ENCODE data around the gene TBRG4. TPM values are rescaled to one million over a fixed set of nuclear protein-coding genes. Genes with fewer than 3 reads are reported as not detected.

TBRG4 gene
- total and polyA plus RNA-seq, 5 donors from 2014 or later, result 42.6 to 54.3 (median 46.6) TPM

DNA sequence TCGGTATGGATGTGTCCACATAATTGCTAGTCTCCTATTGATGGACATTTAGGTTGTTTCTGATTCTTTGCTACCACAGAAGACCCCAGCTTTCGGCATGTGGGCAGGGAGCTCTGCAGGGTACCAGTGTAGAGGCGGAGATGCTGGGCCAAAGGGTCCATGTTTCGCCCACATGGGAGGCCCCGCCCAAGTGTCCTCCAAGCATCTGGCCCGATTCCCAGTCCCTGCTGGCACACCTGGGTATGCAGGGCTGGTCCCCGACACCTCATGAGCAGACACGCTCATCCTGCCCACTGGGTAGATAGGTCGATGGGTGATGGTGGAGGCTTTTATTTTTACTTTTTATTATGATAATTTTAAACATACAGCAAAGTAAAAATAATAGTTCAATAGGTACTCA, 19.4 kb upstream of the TBRG4 start:
- peaks cover 5% of the 10 kb centered on the region for H3K27me3 Mint-ChIP-seq
- H3K27me3 ChIP-seq (ENCODE audit: control insufficient read depth, insufficient read depth, low read length), result no peaks in the 10 kb centered on the region
- DNase-seq (no peak), ATAC-seq (ENCODE audit: low read depth in 2 of 2) (no peak)
- no peak overlapping the region for H3K4me3 Mint-ChIP-seq
- no peaks in the 10 kb centered on the region for H3K9me3 ChIP-seq (ENCODE audit: control insufficient read depth in 2 of 2, low read length in 2 of 2)
- H3K9me3 Mint-ChIP-seq, result no peaks in the 10 kb centered on the region
- peaks cover 3% of the 10 kb centered on the region for H3K4me1 ChIP-seq (ENCODE audit: control insufficient read depth, insufficient read depth, low read length, poor library complexity, severe bottlenecking)
- H3K27ac ChIP-seq (ENCODE audit: insufficient read depth, low read length, poor library complexity, severe bottlenecking), result no peak overlapping the region
- no peaks in the 10 kb centered on the region for H3K36me3 Mint-ChIP-seq
- no peak overlapping the region for H3K4me3 ChIP-seq (ENCODE audit: low read depth, low read length)
- no peaks in the 10 kb centered on the region for H3K36me3 ChIP-seq (ENCODE audit: control insufficient read depth, insufficient read depth, low read length)
- no peak overlapping the region for H3K27ac Mint-ChIP-seq
- peaks cover 0 to 4% (median under 1%) of the 10 kb centered on the region in 4 donors for H3K4me1 Mint-ChIP-seq

- Histone ChIP-seq H3K4me1 (ENCODE audit: control insufficient read depth, insufficient read depth, low read length, poor library complexity, severe bottlenecking) (no peaks in the 10 kb centered on the region), H3K9me3 (ENCODE audit: control insufficient read depth in 2 of 2, low read length in 2 of 2) (no peaks in the 10 kb centered on the region), H3K27me3 (ENCODE audit: control insufficient read depth, insufficient read depth, low read length) (no peaks in the 10 kb centered on the region), H3K4me3 (ENCODE audit: low read depth, low read length) (no peak overlapping the region), H3K36me3 (ENCODE audit: control insufficient read depth, insufficient read depth, low read length) (no peaks in the 10 kb centered on the region), H3K27ac (ENCODE audit: insufficient read depth, low read length, poor library complexity, severe bottlenecking) (no peak overlapping the region)
- no peaks in the 10 kb centered on the region for H3K9me3 Mint-ChIP-seq
- peaks cover 5% of the 10 kb centered on the region for H3K27me3 Mint-ChIP-seq
- peak overlapping the region in 1 of 3 donors; percentile 85 for H3K27ac Mint-ChIP-seq
- no peak for ATAC-seq (ENCODE audit: low read depth in 2 of 2)
- peaks cover 0 to 4% (median under 1%) of the 10 kb centered on the region in 4 donors for H3K4me1 Mint-ChIP-seq
- DNase-seq, result no peak
- H3K36me3 Mint-ChIP-seq, result no peaks in the 10 kb centered on the region
- no peak overlapping the region for H3K4me3 Mint-ChIP-seq
Observed at GRCh38 chr7:45129906-45130305, 18.4 kb upstream of the TBRG4 start.

DNA sequence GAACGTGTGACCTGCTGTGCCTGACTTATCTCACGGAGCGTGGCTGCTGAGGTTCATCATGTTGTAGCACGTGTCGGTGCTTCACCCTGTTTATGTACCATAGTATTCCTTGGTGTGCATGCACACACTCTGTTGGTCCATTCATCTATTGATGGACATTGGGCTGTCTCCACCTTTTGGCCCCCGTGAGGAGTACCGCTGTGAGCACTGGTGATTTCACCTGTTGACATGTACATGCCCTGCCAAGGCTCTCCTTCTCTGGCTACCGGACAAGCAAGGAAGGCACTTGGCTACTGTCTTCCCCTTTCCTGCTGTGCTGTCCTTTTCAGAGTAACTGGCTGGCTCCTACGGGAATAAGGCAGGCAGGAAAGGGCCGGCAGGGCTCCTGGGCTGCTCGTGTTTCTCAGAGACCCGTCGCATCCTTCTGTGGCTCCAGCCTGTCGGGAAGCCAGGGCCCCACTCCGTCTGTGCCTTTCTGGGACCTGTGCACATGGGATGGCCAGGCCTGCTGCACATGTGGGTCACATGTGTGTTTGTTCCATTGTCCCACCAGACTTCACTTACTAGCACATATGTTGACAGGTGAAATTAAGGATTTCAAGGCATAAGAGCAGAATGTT, 17.8 kb upstream of the TBRG4 start:
- Histone ChIP-seq H3K36me3 (ENCODE audit: control insufficient read depth, insufficient read depth, low read length) (no peaks in the 10 kb centered on the region), H3K27ac (ENCODE audit: insufficient read depth, low read length, poor library complexity, severe bottlenecking) (no peak overlapping the region), H3K9me3 (ENCODE audit: control insufficient read depth in 2 of 2, low read length in 2 of 2) (no peaks in the 10 kb centered on the region), H3K4me3 (ENCODE audit: low read depth, low read length) (no peak overlapping the region), H3K4me1 (ENCODE audit: control insufficient read depth, insufficient read depth, low read length, poor library complexity, severe bottlenecking) (no peaks in the 10 kb centered on the region), H3K27me3 (ENCODE audit: control insufficient read depth, insufficient read depth, low read length) (no peaks in the 10 kb centered on the region)
- no peak overlapping the region for H3K4me3 Mint-ChIP-seq
- no peaks in the 10 kb centered on the region for H3K36me3 Mint-ChIP-seq
- no peaks in the 10 kb centered on the region for H3K9me3 Mint-ChIP-seq
- peaks cover 5% of the 10 kb centered on the region for H3K27me3 Mint-ChIP-seq
- H3K27ac Mint-ChIP-seq, result peak overlapping the region in 2 of 3 donors; percentile 13 to 38
- no peak for DNase-seq
- ATAC-seq (ENCODE audit: low read depth in 2 of 2), result no peak
- peaks cover 0 to 4% (median under 1%) of the 10 kb centered on the region in 4 donors for H3K4me1 Mint-ChIP-seq

GRCh38 chr7:45126920-45127319, 15.4 kb upstream of the TBRG4 start:
- H3K4me1 ChIP-seq (ENCODE audit: control insufficient read depth, insufficient read depth, low read length, poor library complexity, severe bottlenecking), result peaks cover 15% of the 10 kb centered on the region
- no peak overlapping the region for H3K27ac Mint-ChIP-seq
- peaks cover 5% of the 10 kb centered on the region for H3K27me3 Mint-ChIP-seq
- H3K9me3 Mint-ChIP-seq, result no peaks in the 10 kb centered on the region
- no peak overlapping the region for H3K27ac ChIP-seq (ENCODE audit: insufficient read depth, low read length, poor library complexity, severe bottlenecking)
- no peaks in the 10 kb centered on the region for H3K9me3 ChIP-seq (ENCODE audit: control insufficient read depth in 2 of 2, low read length in 2 of 2)
- no peak overlapping the region for H3K4me3 Mint-ChIP-seq
- H3K27me3 ChIP-seq (ENCODE audit: control insufficient read depth, insufficient read depth, low read length), result no peaks in the 10 kb centered on the region
- no peak overlapping the region for H3K4me3 ChIP-seq (ENCODE audit: low read depth, low read length)
- no peaks in the 10 kb centered on the region for H3K36me3 ChIP-seq (ENCODE audit: control insufficient read depth, insufficient read depth, low read length)
- ATAC-seq (ENCODE audit: low read depth in 2 of 2) (no peak), DNase-seq (no peak)
- peaks cover 4 to 19% (median 12%) of the 10 kb centered on the region in 4 donors for H3K4me1 Mint-ChIP-seq
- no peaks in the 10 kb centered on the region for H3K36me3 Mint-ChIP-seq

GRCh38 chr7:45126201-45126600, 14.7 kb upstream of the TBRG4 start:
- H3K36me3 Mint-ChIP-seq, result peaks cover 2% of the 10 kb centered on the region
- no peak for DNase-seq
- Histone ChIP-seq H3K36me3 (ENCODE audit: control insufficient read depth, insufficient read depth, low read length) (no peaks in the 10 kb centered on the region), H3K27me3 (ENCODE audit: control insufficient read depth, insufficient read depth, low read length) (no peaks in the 10 kb centered on the region), H3K27ac (ENCODE audit: insufficient read depth, low read length, poor library complexity, severe bottlenecking) (no peak overlapping the region), H3K4me3 (ENCODE audit: low read depth, low read length) (no peak overlapping the region), H3K9me3 (ENCODE audit: control insufficient read depth in 2 of 2, low read length in 2 of 2) (no peaks in the 10 kb centered on the region), H3K4me1 (ENCODE audit: control insufficient read depth, insufficient read depth, low read length, poor library complexity, severe bottlenecking) (peaks cover 15% of the 10 kb centered on the region)
- ATAC-seq (ENCODE audit: low read depth in 2 of 2), result no peak
- no peak overlapping the region for H3K27ac Mint-ChIP-seq
- H3K4me3 Mint-ChIP-seq, result no peak overlapping the region
- no peaks in the 10 kb centered on the region for H3K9me3 Mint-ChIP-seq
- peaks cover under 1% of the 10 kb centered on the region for H3K27me3 Mint-ChIP-seq
- H3K4me1 Mint-ChIP-seq, result peaks cover 4 to 19% (median 13%) of the 10 kb centered on the region in 4 donors

GRCh38 chr7:45125193-45125904, 13.9 kb upstream of the TBRG4 start:
- Histone ChIP-seq H3K36me3 (ENCODE audit: control insufficient read depth, insufficient read depth, low read length) (no peaks in the 10 kb centered on the region), H3K4me3 (ENCODE audit: low read depth, low read length) (no peak overlapping the region), H3K27ac (ENCODE audit: insufficient read depth, low read length, poor library complexity, severe bottlenecking) (no peak overlapping the region), H3K27me3 (ENCODE audit: control insufficient read depth, insufficient read depth, low read length) (no peaks in the 10 kb centered on the region), H3K9me3 (ENCODE audit: control insufficient read depth in 2 of 2, low read length in 2 of 2) (no peaks in the 10 kb centered on the region), H3K4me1 (ENCODE audit: control insufficient read depth, insufficient read depth, low read length, poor library complexity, severe bottlenecking) (peaks cover 15% of the 10 kb centered on the region)
- no peaks in the 10 kb centered on the region for H3K9me3 Mint-ChIP-seq
- peaks cover 4 to 20% (median 14%) of the 10 kb centered on the region in 4 donors for H3K4me1 Mint-ChIP-seq
- no peaks in the 10 kb centered on the region for H3K27me3 Mint-ChIP-seq
- peaks cover 4% of the 10 kb centered on the region for H3K36me3 Mint-ChIP-seq
- H3K27ac Mint-ChIP-seq, result no peak overlapping the region
- ATAC-seq (ENCODE audit: low read depth in 2 of 2) (no peak), DNase-seq (no peak)
- no peak overlapping the region for H3K4me3 Mint-ChIP-seq

GRCh38 chr7:45123913-45124710, 12.6 kb upstream of the TBRG4 start:
- peak overlapping the region in 1 of 3 donors; percentile 81 for H3K27ac Mint-ChIP-seq
- no peak overlapping the region for H3K27ac ChIP-seq (ENCODE audit: insufficient read depth, low read length, poor library complexity, severe bottlenecking)
- ATAC-seq (ENCODE audit: low read depth in 2 of 2), result no peak
- H3K36me3 ChIP-seq (ENCODE audit: control insufficient read depth, insufficient read depth, low read length), result no peaks in the 10 kb centered on the region
- peaks cover 4% of the 10 kb centered on the region for H3K36me3 Mint-ChIP-seq
- no peaks in the 10 kb centered on the region for H3K27me3 Mint-ChIP-seq
- H3K4me3 Mint-ChIP-seq, result peak overlapping the region in 1 of 4 donors; percentile 19
- no peaks in the 10 kb centered on the region for H3K27me3 ChIP-seq (ENCODE audit: control insufficient read depth, insufficient read depth, low read length)
- no peak for DNase-seq
- peaks cover 4 to 20% (median 15%) of the 10 kb centered on the region in 4 donors for H3K4me1 Mint-ChIP-seq
- H3K9me3 ChIP-seq (ENCODE audit: control insufficient read depth in 2 of 2, low read length in 2 of 2), result no peaks in the 10 kb centered on the region
- H3K4me3 ChIP-seq (ENCODE audit: low read depth, low read length), result no peak overlapping the region
- peaks cover 15% of the 10 kb centered on the region for H3K4me1 ChIP-seq (ENCODE audit: control insufficient read depth, insufficient read depth, low read length, poor library complexity, severe bottlenecking)
- H3K9me3 Mint-ChIP-seq, result no peaks in the 10 kb centered on the region

Data from CD4-positive, CD25-positive, alpha-beta regulatory T cell (primary cell).